GM23248 (cell line): ENCODE data around the gene CDK5. TPM values are rescaled to one million over a fixed set of nuclear protein-coding genes. Genes with fewer than 3 reads are reported as not detected.
A peak's percentile ranks its signal among the peaks of the same experiment; 100 is the strongest.

Experiments used
- DNase-seq: peaks from one replicate; pipeline ENCODE4 v3.0.0-alpha.2; 2015
- H2AFZ ChIP-seq: fragments of 200-600 bp; sonication (generic); 2 replicates; pipeline ENCODE4 v1.6.1; 2016; ENCODE audit warnings: antibody characterized with exemption
- H3F3A ChIP-seq: fragments of 200-600 bp; sonication (generic); 2 replicates; pipeline ENCODE4 v1.6.1; 2016; ENCODE audit warnings: mild to moderate bottlenecking, antibody characterized with exemption, mixed run types; ENCODE audit not compliant: insufficient read depth
- H3K27ac ChIP-seq: fragments of 200-600 bp; sonication (generic); 2 replicates; pipeline ENCODE4 v1.5.1; 2016; ENCODE audit warnings: mild to moderate bottlenecking
- H3K27me3 ChIP-seq: fragments of 200-600 bp; sonication (generic); replicated peaks from 2 replicates; pipeline ENCODE4 v1.6.1; 2016; ENCODE audit warnings: mild to moderate bottlenecking; ENCODE audit not compliant: insufficient read depth
- H3K36me3 ChIP-seq: fragments of 200-600 bp; sonication (generic); 2 replicates; pipeline ENCODE4 v1.6.1; 2016; ENCODE audit warnings: low read depth, mild to moderate bottlenecking
- H3K4me1 ChIP-seq: fragments of 200-600 bp; sonication (generic); 2 replicates; pipeline ENCODE4 v1.6.1; 2016; ENCODE audit warnings: mild to moderate bottlenecking; ENCODE audit not compliant: insufficient read depth
- H3K4me2 ChIP-seq: fragments of 200-600 bp; sonication (generic); one replicate; pipeline ENCODE4 v1.6.1; 2016; ENCODE audit warnings: mild to moderate bottlenecking; ENCODE audit not compliant: unreplicated experiment
- H3K4me3 ChIP-seq: fragments of 200-600 bp; sonication (generic); 2 replicates; pipeline ENCODE4 v1.5.1; 2016; ENCODE audit warnings: mild to moderate bottlenecking
- H3K79me2 ChIP-seq: fragments of 200-600 bp; sonication (generic); 2 replicates; pipeline ENCODE4 v1.6.1; 2016; ENCODE audit warnings: mild to moderate bottlenecking; ENCODE audit not compliant: insufficient read depth
- H3K9ac ChIP-seq: fragments of 200-600 bp; sonication (generic); 2 replicates; pipeline ENCODE4 v1.6.1; 2016; ENCODE audit warnings: mild to moderate bottlenecking
- H3K9me2 ChIP-seq: fragments of 200-600 bp; sonication (generic); 2 replicates; pipeline ENCODE4 v1.6.1; 2016; ENCODE audit warnings: mixed run types, mild to moderate bottlenecking, moderate library complexity; ENCODE audit not compliant: insufficient read depth
- H3K9me3 ChIP-seq: fragments of 200-600 bp; sonication (generic); one replicate; pipeline ENCODE4 v1.6.1; 2017; ENCODE audit warnings: low read depth
- H4K20me1 ChIP-seq: fragments of 200-600 bp; sonication (generic); 2 replicates; pipeline ENCODE4 v1.6.0; 2016; ENCODE audit not compliant: insufficient read depth
- EZH2 ChIP-seq: fragments of 200-600 bp; sonication (generic); IDR thresholded peaks from 2 replicates; pipeline ENCODE4 v1.6.1; 2018; ENCODE audit warnings: antibody characterized with exemption, mild to moderate bottlenecking; ENCODE audit not compliant: insufficient read depth, poor library complexity, severe bottlenecking
- EZH2phosphoT487 ChIP-seq: fragments of 200-600 bp; sonication (generic); IDR thresholded peaks from 2 replicates; pipeline ENCODE4 v1.6.1; 2018; ENCODE audit warnings: antibody characterized with exemption, moderate library complexity, mild to moderate bottlenecking, low read depth; ENCODE audit not compliant: insufficient read depth
- WGBS, 2 experiments: methylation state at CpG; one replicate each; pipeline ENCODE4 v1.1.6; 2015 to 2017; ENCODE audit warnings: low lambda C conversion rate in 2 of 2, low coverage in 1 of 2; ENCODE audit errors: missing lambda C conversion rate in 2 of 2; 5-methylcytosine and 5-hydroxymethylcytosine counted together
- in situ Hi-C: fragments of 300-500 bp; cut with MboI; formaldehyde crosslinking; loops from 2 replicates; pipeline ENCODE4 v1.15.0; 2020
- polyA plus RNA-seq: library from polyadenylated mRNA; unstranded; fragments of >200 nt; fragmentation: Nextera tagmentation; extraction: Ambion mirVana; gene quantifications from 2 replicates; pipeline ENCODE4 v1.2.1, GENCODE V29; 2016
- total RNA-seq: library from RNA; depleted of rRNA; stranded (reverse); fragments of >200 nt; shearing (Covaris generic); gene quantifications from 2 replicates; pipeline ENCODE4 v1.2.3, GENCODE V29; 2014

CDK5 gene
- total and polyA plus RNA-seq, 2 experiments from 2014 or later = 27.6 to 27.7 TPM

- Histone ChIP-seq H3F3A (no peaks in the 10 kb centered on the region), H3K9me2 (no peaks in the 10 kb centered on the region), H3K4me2 (no peak overlapping the region), H4K20me1 (no peaks in the 10 kb centered on the region), H3K9ac (no peak overlapping the region), H2AFZ (no peak overlapping the region), H3K9me3 (no peaks in the 10 kb centered on the region), H3K36me3 (no peaks in the 10 kb centered on the region), H3K27ac (no peak overlapping the region), H3K4me3 (no peak overlapping the region), H3K79me2 (no peaks in the 10 kb centered on the region), H3K4me1 (no peaks in the 10 kb centered on the region), H3K27me3 (no peaks in the 10 kb centered on the region; the same call in 1 of the 2 replicates)
- no peak for DNase-seq
- TF ChIP-seq EZH2 (no peak), EZH2phosphoT487 (no peak)
- in situ Hi-C loops = no loop called here
- 40 to 56% methylated on average over 1 of the region's 1 CpG for WGBS, 2 experiments
Measured at GRCh38 chr7:151011097-151011409, 46.6 kb downstream of the CDK5 start.

GRCh38 chr7:151010307-151011096 is 47.2 kb downstream of the CDK5 start:
- H3K4me2 ChIP-seq = no peak overlapping the region
- H3F3A ChIP-seq = no peaks in the 10 kb centered on the region
- peak; percentile 34 for DNase-seq
- H4K20me1 ChIP-seq = no peaks in the 10 kb centered on the region
- H3K27ac ChIP-seq = no peak overlapping the region
- H3K79me2 ChIP-seq = no peaks in the 10 kb centered on the region
- WGBS, 2 experiments = 24 to 27% methylated on average over 17 to 18 of the region's 18 CpGs
- TF ChIP-seq EZH2phosphoT487 (no peak), EZH2 (no peak)
- H2AFZ ChIP-seq = no peak overlapping the region; the same call in 1 of the 2 replicates
- H3K4me1 ChIP-seq = no peaks in the 10 kb centered on the region
- no peaks in the 10 kb centered on the region for H3K9me2 ChIP-seq
- no peaks in the 10 kb centered on the region; the same call in 1 of the 2 replicates for H3K27me3 ChIP-seq
- in situ Hi-C loops = no loop called here
- no peak overlapping the region for H3K4me3 ChIP-seq
- no peak overlapping the region for H3K9ac ChIP-seq
- no peaks in the 10 kb centered on the region for H3K9me3 ChIP-seq
- H3K36me3 ChIP-seq = no peaks in the 10 kb centered on the region

GRCh38 chr7:151010037-151010306 is 47.7 kb downstream of the CDK5 start:
- Histone ChIP-seq H4K20me1 (no peaks in the 10 kb centered on the region), H3K4me2 (no peak overlapping the region), H3F3A (no peaks in the 10 kb centered on the region), H3K27me3 (no peaks in the 10 kb centered on the region; the same call in 1 of the 2 replicates), H3K9me2 (no peaks in the 10 kb centered on the region), H3K79me2 (no peaks in the 10 kb centered on the region), H2AFZ (no peak overlapping the region; the same call in 1 of the 2 replicates), H3K4me1 (no peaks in the 10 kb centered on the region), H3K36me3 (no peaks in the 10 kb centered on the region), H3K4me3 (no peak overlapping the region), H3K27ac (no peak overlapping the region), H3K9ac (no peak overlapping the region), H3K9me3 (no peaks in the 10 kb centered on the region)
- no peak for DNase-seq
- TF ChIP-seq EZH2 (no peak), EZH2phosphoT487 (no peak)
- in situ Hi-C loops = no loop called here
- WGBS, 2 experiments = 16 to 22% methylated on average over 6 to 7 of the region's 7 CpGs

- Histone ChIP-seq H3K9me3 (no peaks in the 10 kb centered on the region), H3K4me1 (no peaks in the 10 kb centered on the region), H3K4me3 (no peak overlapping the region), H3K9ac (no peak overlapping the region), H3K9me2 (no peaks in the 10 kb centered on the region), H3K27me3 (no peaks in the 10 kb centered on the region; the same call in 1 of the 2 replicates), H3F3A (no peaks in the 10 kb centered on the region), H2AFZ (no peak overlapping the region), H3K27ac (no peak overlapping the region), H4K20me1 (no peaks in the 10 kb centered on the region), H3K79me2 (no peaks in the 10 kb centered on the region), H3K36me3 (no peaks in the 10 kb centered on the region), H3K4me2 (no peak overlapping the region)
- no peak for TF ChIP-seq EZH2phosphoT487
- no peak for TF ChIP-seq EZH2
- DNase-seq = no peak
- in situ Hi-C loops = no loop called here
- 53 to 56% methylated on average over 18 to 22 of the region's 22 CpGs for WGBS, 2 experiments
Measured at GRCh38 chr7:151009327-151010036, 48.2 kb downstream of the CDK5 start.
